GM20431 (cell line): ENCODE results near the gene UBR1.
"Not testable (repeated sequence)": the region's sequence is repeated elsewhere in the genome, so short reads cannot be mapped to it uniquely, and the experiment has no call there.

Experiments used
- in situ Hi-C: fragments of 300-500 bp; cut with MseI, MboI; formaldehyde crosslinking; loops from one replicate; pipeline ENCODE4 v1.15.0; 2020; ENCODE audit warnings: low sequenced_read_pairs; ENCODE audit not compliant: unreplicated experiment

The UBR1 gene

GRCh38 chr15:42986693-42987342, 119.0 kb downstream of the UBR1 start:
- in situ Hi-C loops = no loop called here

- in situ Hi-C loops = no loop called here
Observed at GRCh38 chr15:42984493-42985034, 121.3 kb downstream of the UBR1 start.

DNA sequence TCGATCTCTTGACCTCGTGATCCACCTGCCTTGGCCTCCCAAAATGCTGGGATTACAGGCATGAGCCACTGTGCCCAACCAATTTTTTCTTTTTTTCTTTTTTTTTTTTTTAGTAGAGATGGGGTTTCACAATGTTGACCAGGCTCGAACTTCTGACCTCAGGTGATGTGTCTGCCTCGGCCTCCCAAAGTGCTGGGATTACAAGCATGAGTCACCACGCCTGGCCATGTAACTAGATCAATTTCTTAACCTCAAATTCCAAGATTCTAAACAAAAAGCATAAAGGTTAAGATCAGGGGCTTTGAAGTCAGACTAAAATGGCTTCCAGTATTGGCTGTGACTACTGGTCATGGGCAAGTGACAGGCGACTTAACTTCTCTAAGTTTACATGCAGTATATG, 126.7 kb downstream of the UBR1 start:
- in situ Hi-C loops = not testable (repeated sequence)

GRCh38 chr15:42974202-42974862, 131.5 kb downstream of the UBR1 start:
- in situ Hi-C loops = no loop called here

DNA sequence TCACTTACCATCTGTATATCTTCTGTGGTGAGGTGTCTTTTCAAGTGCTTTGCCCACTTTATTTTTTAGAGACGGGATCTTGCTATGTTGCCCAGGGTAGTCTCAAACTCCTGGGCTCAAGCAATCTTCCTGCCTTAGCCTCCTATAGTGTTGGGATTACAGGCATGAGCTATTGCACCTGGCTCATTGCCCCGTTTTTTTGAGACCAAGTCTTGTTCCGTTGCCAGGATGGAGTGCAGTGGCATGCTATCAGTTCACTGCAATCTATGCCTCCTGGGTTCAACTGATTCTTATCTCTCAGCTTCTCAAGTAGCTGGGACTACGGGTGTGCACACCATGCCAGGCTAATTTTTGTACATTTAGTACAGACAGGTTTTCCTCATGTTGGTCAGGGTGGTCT, 132.7 kb downstream of the UBR1 start:
- in situ Hi-C loops = no loop called here

- in situ Hi-C loops = no loop called here
Observed at GRCh38 chr15:42971830-42972229, 134.0 kb downstream of the UBR1 start.

- in situ Hi-C loops = no loop called here
Observed at GRCh38 chr15:42964476-42964875, 141.4 kb downstream of the UBR1 start.

GRCh38 chr15:42955518-42955917, 150.3 kb downstream of the UBR1 start:
- in situ Hi-C loops = no loop called here

DNA sequence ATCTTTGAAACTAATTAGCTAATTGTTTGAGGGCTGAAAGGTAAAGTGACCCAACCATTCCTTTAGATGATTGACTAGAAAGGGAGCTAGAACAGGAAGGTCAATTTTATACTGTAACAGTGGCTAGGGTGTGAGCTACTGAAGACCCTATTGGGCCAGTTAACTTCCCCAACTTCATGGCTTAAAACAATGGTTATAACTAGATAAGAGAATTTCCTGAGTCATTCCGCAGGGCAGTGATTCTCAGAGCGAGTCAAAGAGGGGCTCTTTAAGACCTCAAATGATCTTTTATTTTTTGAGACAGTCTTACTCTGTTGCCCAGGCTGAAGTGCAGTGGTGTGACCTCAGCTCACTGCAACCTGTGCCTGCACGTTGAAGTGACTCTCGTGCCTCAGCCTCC, 151.5 kb downstream of the UBR1 start:
- in situ Hi-C loops = no loop called here

DNA sequence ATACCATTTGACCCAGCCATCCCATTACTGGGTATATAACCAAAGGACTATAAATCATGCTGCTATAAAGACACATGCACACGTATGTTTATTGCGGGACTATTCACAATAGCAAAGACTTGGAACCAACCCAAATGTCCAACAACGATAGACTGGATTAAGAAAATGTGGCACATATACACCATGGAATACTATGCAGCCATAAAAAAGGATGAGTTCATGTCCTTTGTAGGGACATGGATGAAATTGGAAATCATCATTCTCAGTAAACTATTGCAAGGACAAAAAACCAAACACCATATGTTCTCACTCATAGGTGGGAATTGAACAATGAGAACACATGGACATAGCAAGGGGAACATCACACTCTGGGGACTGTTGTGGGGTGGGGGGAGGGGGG, 156.9 kb downstream of the UBR1 start:
- in situ Hi-C loops = not testable (repeated sequence)

- in situ Hi-C loops = no loop called here
Observed at GRCh38 chr15:42940527-42940926, 165.3 kb downstream of the UBR1 start.

DNA sequence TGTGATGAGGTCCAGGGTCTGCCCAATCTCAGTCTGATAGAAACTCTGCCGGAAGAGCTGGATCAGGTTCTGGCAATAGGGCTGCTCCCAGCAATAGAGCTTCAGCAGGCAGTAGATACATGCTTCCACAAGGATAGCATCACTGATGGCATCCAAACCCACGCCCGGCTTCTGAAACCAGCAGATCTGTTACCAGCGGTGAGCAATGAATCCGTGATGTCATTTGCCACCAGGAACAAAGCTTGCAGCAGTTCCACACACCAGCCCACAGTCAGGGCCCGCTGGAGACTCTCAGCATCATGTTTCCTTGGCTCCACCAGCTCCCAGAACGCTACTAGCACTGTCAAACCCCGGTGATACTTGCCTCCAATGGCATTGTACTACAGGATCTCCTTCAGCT, 166.0 kb downstream of the UBR1 start:
- in situ Hi-C loops = no loop called here

GRCh38 chr15:42937143-42937542, 168.7 kb downstream of the UBR1 start:
- in situ Hi-C loops = no loop called here

DNA sequence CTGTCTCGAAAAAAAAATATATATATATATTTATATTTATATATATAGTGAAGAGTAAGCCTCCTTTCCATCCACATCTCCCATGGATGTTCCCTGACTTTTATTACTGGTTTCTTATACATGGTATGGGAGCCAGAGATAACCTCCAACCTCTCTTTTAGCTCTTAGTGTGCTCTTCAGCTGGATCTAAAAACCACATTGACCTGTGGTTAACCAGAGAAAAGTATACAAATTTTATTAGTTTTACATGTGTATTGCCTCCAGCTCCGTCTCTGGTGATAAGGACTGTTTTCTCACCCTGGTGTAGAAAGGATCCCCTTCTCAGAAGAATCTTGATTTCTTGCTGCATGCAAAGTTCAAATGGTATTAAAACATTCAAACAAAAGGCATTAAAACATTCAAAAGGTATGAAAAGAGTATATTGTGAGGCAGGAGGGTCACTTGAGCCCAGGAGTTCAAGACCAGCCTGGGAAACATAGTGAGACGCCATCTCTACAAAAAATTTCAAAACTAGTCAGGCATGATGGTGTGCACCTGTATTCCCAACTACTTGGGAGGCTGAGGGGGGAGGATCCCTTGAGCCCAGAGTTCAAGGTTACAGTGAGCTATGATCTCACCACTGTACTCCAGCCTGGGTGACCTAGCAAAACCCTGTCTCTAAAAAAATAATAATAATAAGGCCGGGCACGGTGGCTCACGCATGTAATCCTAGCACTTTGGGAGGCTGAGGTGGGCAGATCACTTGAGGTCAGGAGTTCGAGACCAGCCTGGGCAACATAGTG, 171.8 kb downstream of the UBR1 start:
- in situ Hi-C loops = no loop called here

DNA sequence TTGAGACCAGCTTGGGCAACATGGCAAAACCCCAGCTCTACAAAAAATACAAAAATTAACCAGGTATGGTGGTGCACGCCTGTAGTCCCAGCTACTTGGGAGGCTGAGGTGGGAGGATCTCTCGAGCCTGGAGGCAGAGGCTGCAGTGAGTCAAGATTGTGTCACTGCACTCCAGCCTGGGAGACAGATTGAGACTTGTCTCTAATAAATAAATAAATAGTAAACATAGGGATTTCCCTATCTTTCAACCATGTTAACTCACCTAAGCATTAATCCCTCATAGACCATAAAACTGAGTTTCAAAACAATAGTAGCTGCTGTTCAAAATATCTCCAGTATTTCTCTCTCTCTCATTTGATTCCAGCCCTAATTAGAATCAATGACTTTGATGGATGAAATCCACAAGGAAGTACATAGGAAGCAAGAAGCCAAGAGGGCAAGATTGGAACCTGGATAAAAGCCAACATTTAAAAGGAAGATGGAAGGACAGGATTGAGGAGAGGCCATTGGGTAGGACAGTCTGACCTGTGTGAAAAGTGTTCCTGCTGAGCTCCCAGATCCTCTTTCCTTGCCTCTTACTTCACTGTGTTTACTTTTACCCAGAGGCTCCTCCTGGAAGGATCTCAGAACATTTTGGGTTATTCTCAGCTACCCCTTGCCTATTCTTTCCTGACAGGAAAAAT, 172.9 kb downstream of the UBR1 start:
- in situ Hi-C loops = no loop called here

- in situ Hi-C loops = no loop called here
Observed at GRCh38 chr15:42931702-42932486, 173.9 kb downstream of the UBR1 start.

DNA sequence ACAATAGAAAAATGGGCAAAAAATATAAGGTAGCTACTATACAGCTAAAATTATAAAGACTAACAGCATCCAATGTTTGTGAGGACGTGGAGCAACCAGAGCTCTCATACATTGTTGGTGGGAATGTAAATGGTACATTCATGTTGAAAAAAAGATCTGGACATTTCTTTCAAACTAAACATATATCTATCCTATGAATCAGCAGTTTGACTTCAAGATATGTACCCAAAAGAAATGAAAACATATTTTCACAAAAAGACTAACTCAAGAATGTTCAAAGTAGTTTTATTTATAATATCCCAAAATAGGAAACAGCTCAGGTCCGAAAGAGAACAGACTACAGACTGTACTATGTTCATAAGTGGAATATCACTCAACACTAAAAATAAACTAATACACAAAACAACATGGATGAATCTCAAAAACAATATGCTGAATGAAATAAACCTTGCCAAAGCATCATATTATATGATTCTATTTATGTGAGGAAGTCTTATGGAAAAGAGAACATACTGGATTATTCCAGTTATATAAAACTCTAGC, 176.5 kb downstream of the UBR1 start:
- in situ Hi-C loops = loop anchor here (10.0 kb wide), 1 partner anchor 215 kb away; no protein-coding TSS in a partner anchor

DNA sequence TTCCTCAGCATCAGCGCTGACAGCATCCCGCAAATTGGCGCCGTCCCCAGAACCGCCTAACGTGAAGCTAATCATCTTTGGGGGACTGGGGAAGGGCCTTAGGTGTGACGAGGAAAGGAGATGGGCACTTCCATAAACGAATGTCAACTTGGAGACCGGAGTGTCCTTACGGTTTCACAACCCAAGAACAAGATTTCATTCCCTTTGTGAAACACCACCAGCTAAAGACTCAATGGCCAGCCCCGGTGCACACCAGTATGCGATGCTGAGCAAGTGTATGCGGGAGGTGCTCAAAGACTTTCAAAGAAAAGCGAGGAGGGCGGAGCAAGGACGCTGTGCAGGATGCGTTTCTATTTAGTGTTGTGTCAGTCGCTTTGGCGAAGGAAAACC, 184.5 kb downstream of the UBR1 start:
- in situ Hi-C loops = loop anchor here (10.0 kb wide), 1 partner anchor 207 kb away; no protein-coding TSS in a partner anchor
